Gastroesophageal sphincter (tissue), 3 donors: ENCODE results near the gene DPPA4.

Experiments used
- CTCF ChIP-seq, 4 experiments: fragments of 200-600 bp in 2 of 4; fragments of 450-650 bp in 2 of 4; sonication (generic) in 1 of 4; IDR thresholded peaks; one replicate each; pipeline ENCODE4 v1.5.1; 2017 to 2019; ENCODE audit warnings: antibody characterized with exemption in 4 of 4, mild to moderate bottlenecking in 2 of 4, moderate library complexity in 2 of 4
- EP300 ChIP-seq: sonication (generic); formaldehyde crosslinking; IDR thresholded peaks from one replicate; pipeline ENCODE4 v1.6.1; 2017; ENCODE audit warnings: antibody characterized with exemption, mild to moderate bottlenecking

- TF ChIP-seq EP300 (no peak), CTCF (IDR thresholded peaks at IDR 0.05) (no peak)
Measured at GRCh38 chr3:109336291-109336861, 970 bp downstream of the DPPA4 start.
